ENCODE results near the gene REL. TPM values are rescaled to one million over a fixed set of nuclear protein-coding genes. Genes with fewer than 3 reads are reported as not detected.

REL gene
- total RNA-seq, 2 donors from 2014 or later, result 11.1 to 31.5 TPM

- Histone ChIP-seq H3K36me3 (no peaks in the 10 kb centered on the region), H3K9me3 (no peaks in the 10 kb centered on the region), H3K9ac (ENCODE audit: low read depth in 2 of 2, low read length in 2 of 2) (no peak overlapping the region), H3K27ac (no peak overlapping the region), H3K4me3 (no peak overlapping the region), H3K4me1 (no peaks in the 10 kb centered on the region), H3K27me3 (no peaks in the 10 kb centered on the region)
- no peak for TF ChIP-seq CTCF (IDR thresholded peaks at IDR 0.05)
- DNase-seq, result no peak
- intact Hi-C loops (cut with DNase I), result no loop called here
These were observed 5.9 kb upstream of the REL start for GRCh38 chr2:60875520-60875919.

GRCh38 chr2:60880643-60881046, 729 bp upstream of the REL start:
- H3K9me3 ChIP-seq, result no peaks in the 10 kb centered on the region
- no peak for DNase-seq
- peak overlapping the region; percentile 72 for H3K4me3 ChIP-seq
- H3K27ac ChIP-seq, result peak overlapping the region; percentile 99
- no peaks in the 10 kb centered on the region for H3K4me1 ChIP-seq
- TF ChIP-seq CTCF (IDR thresholded peaks at IDR 0.05), result no peak
- intact Hi-C loops (cut with DNase I), result no loop called here
- H3K9ac ChIP-seq (ENCODE audit: low read depth in 2 of 2, low read length in 2 of 2), result peak overlapping the region; percentile 82 to 83
- no peaks in the 10 kb centered on the region for H3K27me3 ChIP-seq
- H3K36me3 ChIP-seq, result no peaks in the 10 kb centered on the region

- Histone ChIP-seq H3K4me3 (peak overlapping the region; percentile 72), H3K9ac (ENCODE audit: low read depth in 2 of 2, low read length in 2 of 2) (peak overlapping the region; percentile 66 to 82), H3K27me3 (no peaks in the 10 kb centered on the region), H3K36me3 (no peaks in the 10 kb centered on the region), H3K9me3 (no peaks in the 10 kb centered on the region), H3K4me1 (no peaks in the 10 kb centered on the region), H3K27ac (peak overlapping the region; percentile 99)
- peak; percentile 38 for DNase-seq
- intact Hi-C loops (cut with DNase I), result no loop called here
- TF ChIP-seq CTCF (IDR thresholded peaks at IDR 0.05), result no peak
These were observed 1.8 kb downstream of the REL start for GRCh38 chr2:60882971-60883753.

- peak overlapping the region; percentile 72 for H3K4me3 ChIP-seq
- peak overlapping the region; percentile 14 to 82 for H3K9ac ChIP-seq (ENCODE audit: low read depth in 2 of 2, low read length in 2 of 2)
- no peak for DNase-seq
- intact Hi-C loops (cut with DNase I), result no loop called here
- H3K36me3 ChIP-seq, result no peaks in the 10 kb centered on the region
- no peak for TF ChIP-seq CTCF (IDR thresholded peaks at IDR 0.05)
- no peaks in the 10 kb centered on the region for H3K9me3 ChIP-seq
- H3K4me1 ChIP-seq, result no peaks in the 10 kb centered on the region
- H3K27ac ChIP-seq, result peak overlapping the region; percentile 99
- H3K27me3 ChIP-seq, result no peaks in the 10 kb centered on the region
These were observed 2.5 kb downstream of the REL start for GRCh38 chr2:60883896-60884295.

GRCh38 chr2:60884800-60885199, 3.4 kb downstream of the REL start:
- no peaks in the 10 kb centered on the region for H3K27me3 ChIP-seq
- peak overlapping the region in 1 of 2 donors; percentile 9 for H3K9ac ChIP-seq (ENCODE audit: low read depth in 2 of 2, low read length in 2 of 2)
- peak overlapping the region; percentile 72 for H3K4me3 ChIP-seq
- peak overlapping the region; percentile 99 for H3K27ac ChIP-seq
- TF ChIP-seq CTCF (IDR thresholded peaks at IDR 0.05), result no peak
- no peaks in the 10 kb centered on the region for H3K36me3 ChIP-seq
- no peaks in the 10 kb centered on the region for H3K9me3 ChIP-seq
- no peaks in the 10 kb centered on the region for H3K4me1 ChIP-seq
- DNase-seq, result no peak
- intact Hi-C loops (cut with DNase I), result no loop called here

All from colonic mucosa (tissue), 4 donors.